Measurements from ENCODE around the gene SGPL1.

Gene SGPL1

GRCh38 chr10:70901276-70901878 is 85.6 kb downstream of the SGPL1 start:
- H3K27ac ChIP-seq = no peak overlapping the region
- no peak for DNase-seq (ENCODE audit: low read depth, low spot score)

DNA sequence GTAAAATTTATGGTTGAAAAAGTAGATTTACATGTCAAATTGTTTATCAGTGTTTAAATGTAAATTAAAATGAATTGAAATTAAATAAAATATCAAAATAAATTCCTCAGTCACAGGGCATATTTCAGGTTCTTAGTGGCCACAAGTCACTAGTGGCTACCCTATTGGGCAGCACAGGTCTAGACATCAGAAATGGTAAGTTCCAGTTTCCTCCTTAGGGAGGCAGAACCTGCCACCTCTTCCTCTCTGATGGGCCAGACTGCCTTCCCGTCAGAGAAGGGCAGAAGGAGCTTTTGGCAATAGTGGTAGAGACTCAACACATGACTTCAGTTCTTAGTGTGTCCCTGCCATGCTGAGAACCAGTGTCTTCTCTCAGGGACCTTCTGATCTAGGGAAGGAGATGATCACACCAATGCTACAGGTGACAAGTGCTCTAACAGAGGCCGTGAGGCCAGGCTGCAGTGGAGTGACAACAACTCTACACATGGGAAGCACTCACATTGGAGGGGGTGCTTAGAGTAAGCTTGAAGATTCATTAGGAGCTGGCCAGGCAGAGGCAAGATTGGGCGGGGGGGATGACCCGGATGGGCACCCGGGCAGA is 87.0 kb downstream of the SGPL1 start:
- no peak for DNase-seq (ENCODE audit: low read depth, low spot score)
- no peak overlapping the region for H3K27ac ChIP-seq

- no peak for DNase-seq (ENCODE audit: low read depth, low spot score)
- H3K27ac ChIP-seq = no peak overlapping the region
Measured at GRCh38 chr10:70903262-70903921, 87.6 kb downstream of the SGPL1 start.

DNA sequence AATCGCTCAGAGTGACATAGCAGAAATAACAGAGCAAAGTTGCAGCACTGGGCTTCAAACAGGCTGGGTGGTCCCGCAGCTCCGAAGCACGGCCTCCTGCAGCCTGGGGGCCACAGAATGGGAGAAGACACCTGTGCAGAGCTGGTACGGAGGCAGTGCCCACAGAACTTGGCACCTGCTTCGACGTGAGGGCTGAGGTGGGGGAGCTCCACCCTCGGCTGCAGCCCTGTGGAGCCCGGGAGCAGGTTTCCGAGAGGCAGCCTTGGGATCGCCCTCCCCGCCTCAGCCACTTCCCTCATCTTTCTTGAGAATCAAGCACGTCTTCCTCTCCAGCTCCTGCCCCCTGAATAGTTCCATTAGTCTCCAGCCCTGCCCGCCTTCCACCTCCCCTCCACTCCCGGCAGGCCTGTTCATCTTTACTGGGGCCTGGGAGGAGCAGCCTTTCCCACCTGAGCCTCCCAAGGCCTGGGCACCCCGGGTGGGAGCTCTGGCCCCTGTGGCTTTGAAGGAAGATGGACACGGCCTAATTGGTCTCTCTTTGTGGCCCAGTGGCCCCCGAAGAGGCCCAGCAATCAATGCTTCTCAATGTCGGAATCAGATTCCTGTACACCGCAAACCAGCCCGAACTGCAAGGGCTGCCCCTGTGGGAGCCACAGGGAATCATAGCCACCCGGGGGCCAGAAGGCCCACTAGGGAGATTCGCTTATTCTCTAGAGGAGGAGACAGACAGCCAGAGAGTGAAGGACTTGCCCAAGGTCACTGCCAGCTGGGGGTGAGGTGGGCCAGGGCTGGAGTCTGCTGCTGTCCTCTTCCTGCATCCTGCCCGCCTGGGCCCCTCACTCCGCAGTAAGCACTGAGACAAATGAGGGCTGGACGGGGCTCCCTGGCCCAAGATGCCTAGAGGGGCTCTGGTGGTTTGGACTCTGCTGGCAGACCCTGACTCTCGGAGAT is 89.6 kb downstream of the SGPL1 start:
- H3K27ac ChIP-seq = no peak overlapping the region
- no peak for DNase-seq (ENCODE audit: low read depth, low spot score)

DNA sequence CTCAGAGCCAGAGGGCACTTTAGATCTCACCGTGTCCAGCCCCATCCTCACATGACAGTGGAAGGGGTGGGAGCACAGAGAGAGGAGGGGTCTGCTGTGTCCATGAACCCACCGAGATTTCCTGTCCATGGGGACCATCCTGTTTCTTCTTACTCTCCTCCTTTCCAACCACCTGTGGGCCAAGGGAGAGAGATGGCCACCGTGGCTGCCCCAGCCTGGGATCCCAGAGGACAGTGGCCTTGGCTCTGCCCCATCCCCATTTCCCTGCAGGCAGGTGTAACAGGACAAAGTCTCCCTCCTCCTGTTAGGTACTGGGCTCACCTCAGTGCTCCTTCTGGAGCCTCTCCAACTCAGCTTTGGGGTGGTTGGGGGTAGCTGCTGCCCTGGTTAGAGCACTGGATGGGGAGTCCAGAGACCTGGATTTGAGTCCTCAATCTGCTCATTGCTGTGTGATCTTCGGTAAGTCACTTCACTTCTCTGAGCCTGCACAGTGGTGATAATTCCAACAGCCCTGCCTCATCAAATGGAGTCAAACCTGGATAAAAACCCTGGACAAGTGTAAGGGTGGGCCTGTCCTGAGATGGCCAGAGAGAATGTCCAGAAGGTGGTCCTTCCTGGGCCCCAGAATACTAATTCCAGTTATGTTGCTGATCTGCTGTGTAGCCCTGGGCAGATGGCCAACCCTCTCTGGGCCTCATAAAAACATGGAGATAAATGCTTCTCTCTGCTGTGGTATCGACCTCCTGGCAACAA is 90.5 kb downstream of the SGPL1 start:
- no peak overlapping the region for H3K27ac ChIP-seq
- DNase-seq (ENCODE audit: low read depth, low spot score) = no peak

DNA sequence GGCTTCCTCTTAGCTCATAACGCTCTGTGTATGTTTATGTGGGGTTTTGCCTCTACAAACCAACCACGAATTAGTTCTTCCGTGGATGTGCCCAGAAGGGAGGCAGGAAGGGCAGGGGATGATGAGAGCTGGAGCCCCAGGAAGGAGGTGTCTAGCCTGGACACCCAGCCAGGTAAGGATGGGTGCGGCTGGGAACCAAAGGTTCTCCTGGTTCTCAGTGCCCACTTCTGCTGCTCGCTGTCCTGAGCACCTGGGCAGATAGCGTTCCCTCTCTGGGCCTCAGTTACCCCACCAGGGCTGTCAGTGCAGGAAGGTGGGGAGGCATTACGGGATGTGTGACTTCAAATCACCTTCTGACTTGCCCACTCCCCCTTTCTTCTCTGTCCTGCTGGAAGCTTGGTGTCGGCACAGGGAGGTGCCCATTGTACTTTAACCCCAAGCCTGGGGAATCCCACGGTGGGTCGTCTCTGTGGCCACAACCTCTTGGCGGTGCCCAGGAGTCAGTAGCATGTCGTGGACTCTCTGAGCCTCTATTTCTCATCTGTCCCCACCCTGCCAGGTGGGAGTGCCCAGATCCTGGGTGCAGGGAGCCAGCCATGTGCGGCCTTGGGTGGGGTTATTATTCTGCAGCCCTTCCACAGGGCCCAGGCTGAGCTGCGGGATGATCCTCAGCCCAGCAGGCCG is 91.3 kb downstream of the SGPL1 start:
- H3K27ac ChIP-seq = no peak overlapping the region
- DNase-seq (ENCODE audit: low read depth, low spot score) = no peak

GRCh38 chr10:70907637-70908405 is 92.1 kb downstream of the SGPL1 start:
- DNase-seq (ENCODE audit: low read depth, low spot score) = no peak
- H3K27ac ChIP-seq = no peak overlapping the region

GRCh38 chr10:70908406-70909296 is 92.9 kb downstream of the SGPL1 start:
- no peak overlapping the region for H3K27ac ChIP-seq
- no peak for DNase-seq (ENCODE audit: low read depth, low spot score)

GRCh38 chr10:70909326-70909935 is 93.7 kb downstream of the SGPL1 start:
- no peak for DNase-seq (ENCODE audit: low read depth, low spot score)
- no peak overlapping the region for H3K27ac ChIP-seq

DNA sequence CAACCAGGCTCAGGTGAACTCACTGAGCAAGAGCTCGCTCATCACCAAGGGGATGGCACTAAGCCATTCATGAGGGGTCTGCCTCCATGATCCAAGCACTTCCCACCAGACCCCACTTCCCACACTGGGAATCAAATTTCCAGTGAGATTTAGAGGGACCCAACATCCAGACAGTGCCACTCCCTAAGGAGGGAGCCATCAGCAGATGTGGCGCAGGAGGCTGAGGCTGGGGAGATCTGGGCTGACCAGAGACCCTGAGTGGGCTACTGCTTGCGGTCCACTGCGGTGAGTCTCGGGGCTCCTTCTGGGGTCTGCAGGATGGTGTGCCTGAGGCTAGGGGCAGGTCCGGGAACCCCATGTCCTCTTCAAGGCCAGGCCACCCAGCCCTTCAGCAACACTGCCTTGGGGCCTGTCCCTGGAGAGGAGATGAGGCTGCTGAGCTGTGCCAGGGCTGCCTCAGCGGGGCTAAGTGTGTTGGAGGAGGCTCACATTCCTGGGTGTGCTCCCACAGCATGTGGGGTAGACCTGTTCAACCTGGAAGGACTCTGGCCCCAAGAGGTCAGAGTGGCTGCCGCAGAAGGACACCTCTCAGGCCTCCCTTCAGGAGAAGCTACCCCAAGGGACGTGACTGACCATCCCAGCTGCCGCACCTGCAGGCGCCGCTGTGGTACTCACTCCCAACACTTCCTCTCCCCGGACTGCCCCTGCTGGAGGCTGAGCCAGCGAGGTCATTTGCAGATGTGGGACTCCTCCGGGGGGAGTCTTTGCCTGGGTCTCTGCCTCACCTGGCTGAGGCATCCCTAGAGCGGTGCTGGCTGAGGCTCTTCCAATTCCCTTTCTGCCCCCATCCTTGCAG is 95.0 kb downstream of the SGPL1 start:
- no peak for DNase-seq (ENCODE audit: low read depth, low spot score)
- no peak overlapping the region for H3K27ac ChIP-seq

DNA sequence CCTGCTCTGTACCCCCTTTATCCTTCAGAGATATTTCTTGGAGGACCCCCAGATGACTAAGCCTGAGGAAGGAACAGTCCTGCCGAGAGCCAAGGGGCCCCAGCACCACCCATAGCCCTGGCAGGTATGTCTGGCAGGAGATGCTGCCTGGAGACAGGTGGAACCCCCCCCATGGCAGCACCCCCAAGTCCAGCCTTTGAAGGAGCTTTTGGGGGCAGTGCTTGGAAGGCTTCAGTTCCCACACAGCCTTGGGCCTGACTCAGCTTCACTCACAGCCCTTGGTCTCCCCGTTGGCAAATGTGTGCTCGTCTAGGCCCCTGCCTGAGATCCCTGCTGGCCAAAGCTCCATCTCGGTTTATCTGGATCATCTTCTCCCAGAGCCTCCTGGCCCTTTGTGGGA is 95.6 kb downstream of the SGPL1 start:
- no peak overlapping the region for H3K27ac ChIP-seq
- no peak for DNase-seq (ENCODE audit: low read depth, low spot score)

DNA sequence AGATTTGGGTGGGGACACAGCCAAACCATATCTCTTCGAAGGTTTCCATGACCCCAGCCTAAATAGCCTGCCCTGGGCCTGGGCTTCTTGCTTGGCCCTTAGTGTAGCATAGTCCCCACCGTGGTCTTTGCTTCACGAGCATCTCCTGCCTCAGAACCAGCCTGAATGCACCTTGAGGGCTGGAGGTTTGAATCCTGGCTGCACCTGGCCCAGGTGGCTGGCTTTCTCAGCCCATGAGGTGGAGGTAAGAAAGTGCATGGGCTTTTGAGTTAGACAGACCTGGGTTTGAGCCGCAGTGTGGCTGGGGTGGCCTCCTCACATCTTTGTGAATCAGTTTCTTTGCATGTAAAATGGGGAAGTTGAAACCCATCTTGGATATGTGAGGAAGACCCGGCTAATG is 96.8 kb downstream of the SGPL1 start:
- no peak overlapping the region for H3K27ac ChIP-seq
- DNase-seq (ENCODE audit: low read depth, low spot score) = no peak

GRCh38 chr10:70913191-70913892 is 97.6 kb downstream of the SGPL1 start:
- H3K27ac ChIP-seq = no peak overlapping the region
- no peak for DNase-seq (ENCODE audit: low read depth, low spot score)

- DNase-seq (ENCODE audit: low read depth, low spot score) = no peak
- H3K27ac ChIP-seq = no peak overlapping the region
Measured at GRCh38 chr10:70913893-70914240, 98.1 kb downstream of the SGPL1 start.

- no peak for DNase-seq (ENCODE audit: low read depth, low spot score)
Measured at GRCh38 chr10:70914316-70914864, 98.6 kb downstream of the SGPL1 start.

DNA sequence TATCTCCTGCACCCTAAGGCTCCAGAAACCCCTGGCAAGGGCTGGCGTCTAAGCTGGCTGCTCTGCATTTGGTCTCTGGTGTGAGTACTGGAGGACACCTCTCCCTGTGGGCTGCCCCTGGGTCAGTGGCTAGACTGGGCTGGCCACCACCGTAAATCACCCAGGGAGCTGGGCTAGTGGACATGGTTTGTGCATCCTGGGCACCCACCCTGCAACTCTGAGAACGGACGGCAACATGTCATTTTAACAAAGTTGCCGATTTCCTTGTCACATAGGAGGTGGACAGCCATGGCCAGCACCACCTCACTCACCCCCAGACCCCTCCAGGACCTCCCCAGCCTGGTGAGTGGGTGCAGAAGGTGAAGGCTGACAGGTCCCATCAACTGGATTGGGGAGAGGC is 99.5 kb downstream of the SGPL1 start:
- H3K27ac ChIP-seq = no peak overlapping the region
- DNase-seq (ENCODE audit: low read depth, low spot score) = no peak

More at GRCh38 chr10:70914316-70914864, 98.6 kb downstream of the SGPL1 start:
- no peak overlapping the region for H3K27ac ChIP-seq
